HG03095 (cell line): ENCODE measurements around the gene LRMDA.
"Not testable (repeated sequence)": the region's sequence is repeated elsewhere in the genome, so short reads cannot be mapped to it uniquely, and the experiment has no call there.

Experiments used
- ATAC-seq: cut with Tn5 transposase; IDR thresholded peaks from one replicate; pipeline ENCODE4 v1.9.1; 2021; ENCODE audit warnings: moderate library complexity; ENCODE audit not compliant: unreplicated experiment

LRMDA gene

DNA sequence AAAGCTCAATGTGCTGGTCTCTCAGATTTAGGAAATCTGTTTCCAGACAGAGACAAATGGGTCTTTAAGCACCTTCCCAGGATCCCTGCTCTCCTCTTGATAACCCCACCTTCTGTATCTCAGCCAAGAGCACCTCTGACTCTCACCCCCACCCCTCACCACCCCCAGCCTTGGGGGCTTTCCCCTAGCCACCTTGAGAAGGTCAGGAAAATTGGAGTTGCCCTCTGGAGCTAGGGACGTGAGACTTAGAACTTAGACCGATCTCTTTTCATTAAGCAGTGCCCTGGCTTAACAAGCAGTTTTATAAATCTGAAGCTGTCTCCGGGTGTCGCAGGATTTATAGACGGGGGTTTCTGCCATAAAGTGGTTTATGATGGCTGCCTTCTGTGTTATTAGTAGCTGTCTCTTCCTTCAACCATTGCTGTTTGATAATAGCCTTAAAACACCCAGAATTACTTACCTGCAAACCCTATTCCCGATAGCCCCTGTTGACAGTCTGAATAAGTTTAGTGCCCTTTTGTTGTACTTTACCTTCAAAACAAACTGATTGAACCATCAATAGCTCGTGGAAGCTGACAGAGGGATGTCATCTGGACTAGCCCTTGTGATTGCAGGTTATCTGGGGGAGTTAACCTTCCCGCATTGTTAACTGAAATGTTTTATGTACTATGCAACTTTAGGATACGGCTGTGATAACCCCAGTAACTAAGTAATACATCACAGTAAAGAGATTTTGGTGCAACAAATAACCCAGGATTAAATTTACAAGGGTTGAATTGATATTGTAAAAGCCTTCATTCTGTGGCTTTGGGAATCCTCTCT is 621.5 kb downstream of the LRMDA start:
- no peak for ATAC-seq

DNA sequence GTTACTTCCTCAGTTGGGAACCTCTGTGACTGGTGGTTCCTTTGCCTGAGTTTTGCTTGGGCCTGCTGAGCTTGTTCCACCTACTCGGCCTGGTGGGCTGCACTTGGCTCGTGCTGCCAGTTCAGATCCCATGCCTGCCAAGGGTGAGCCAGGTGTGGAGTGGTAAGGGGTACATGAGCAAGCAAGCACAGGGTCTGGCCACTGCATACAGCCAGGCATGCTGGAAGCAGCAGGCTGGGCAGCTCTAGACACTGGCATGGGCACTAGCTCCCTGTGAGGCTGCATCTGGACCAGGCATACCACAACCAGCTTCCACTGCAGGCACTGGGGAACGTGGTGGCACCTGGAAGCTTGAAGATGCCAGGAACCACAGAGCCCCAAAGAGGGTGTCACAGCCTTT is 624.0 kb downstream of the LRMDA start:
- no peak for ATAC-seq

DNA sequence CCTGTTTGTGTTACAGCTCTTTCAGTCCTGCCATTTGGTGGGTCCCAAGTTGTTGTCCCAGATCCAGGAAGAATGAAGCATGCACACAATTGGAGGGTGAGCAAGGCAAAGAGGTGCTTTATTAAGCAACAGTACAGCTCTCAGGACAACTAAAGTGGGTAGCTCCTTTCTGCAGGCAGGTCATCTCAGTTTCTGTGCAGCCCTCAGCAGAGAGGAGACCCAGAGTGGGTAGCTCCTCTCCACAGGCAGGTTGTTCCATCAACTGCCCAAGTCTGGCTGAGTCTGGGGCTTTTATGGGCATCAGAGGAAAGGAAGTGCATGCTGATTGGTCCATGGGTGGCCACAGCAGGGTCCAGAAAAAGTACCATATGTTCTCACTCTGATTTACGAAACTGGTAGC is 624.5 kb downstream of the LRMDA start:
- no peak for ATAC-seq

DNA sequence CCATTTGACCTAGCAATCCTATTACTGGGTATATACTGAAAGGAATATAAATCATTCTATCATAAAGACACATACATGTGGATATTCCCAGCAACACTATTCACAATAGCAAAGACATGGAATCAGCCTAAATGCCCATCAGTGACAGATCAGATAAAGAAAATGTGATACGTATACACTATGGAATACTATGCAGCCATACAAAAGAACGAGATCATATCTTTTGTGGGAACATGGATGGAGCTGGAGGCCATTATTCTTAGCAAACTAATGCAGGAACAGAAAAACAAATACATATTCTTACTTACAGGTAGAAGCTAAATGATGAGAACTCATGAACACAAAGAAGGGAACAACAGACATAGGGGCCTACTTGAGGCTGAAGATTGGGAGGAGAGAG is 629.6 kb downstream of the LRMDA start:
- not testable (repeated sequence) for ATAC-seq

DNA sequence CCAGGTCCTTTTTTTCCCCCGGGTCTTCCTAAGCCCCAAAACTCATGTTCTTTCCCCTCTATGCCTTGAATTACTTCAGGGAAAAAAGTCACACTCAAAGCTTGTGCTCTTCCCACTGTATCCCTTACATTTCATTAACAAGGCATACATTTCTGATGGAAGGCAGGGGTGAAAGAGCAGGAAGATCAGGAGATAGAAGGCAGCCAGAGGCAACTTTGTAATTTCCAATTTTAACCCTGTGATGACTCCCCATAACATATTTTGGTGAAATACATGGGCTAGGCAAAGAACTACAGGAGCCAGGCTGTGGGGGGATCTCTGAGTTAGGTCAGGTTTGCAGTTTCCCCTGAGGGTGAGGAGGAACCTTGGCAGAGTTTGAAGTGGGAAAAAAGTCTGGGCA is 635.0 kb downstream of the LRMDA start:
- ATAC-seq, result no peak

DNA sequence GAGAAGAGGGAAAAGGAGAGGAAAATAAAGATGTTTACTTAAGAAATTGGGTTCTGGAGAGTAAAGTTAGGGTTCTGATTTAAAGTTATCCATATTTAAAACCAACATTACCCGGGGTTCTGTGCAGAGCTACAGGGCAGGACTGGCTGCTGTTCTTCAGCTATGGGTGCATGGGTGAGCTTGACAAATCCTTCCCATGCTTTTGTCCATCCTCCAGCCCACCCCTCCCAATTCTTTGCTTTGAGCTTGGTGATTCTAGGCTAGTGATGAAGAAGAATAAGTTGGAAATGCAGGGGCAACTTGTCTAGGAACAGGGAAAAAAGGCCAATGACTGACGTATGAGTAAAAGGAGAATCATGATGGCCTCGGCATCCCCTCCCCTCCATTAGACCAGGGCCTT is 636.0 kb downstream of the LRMDA start:
- ATAC-seq, result no peak

DNA sequence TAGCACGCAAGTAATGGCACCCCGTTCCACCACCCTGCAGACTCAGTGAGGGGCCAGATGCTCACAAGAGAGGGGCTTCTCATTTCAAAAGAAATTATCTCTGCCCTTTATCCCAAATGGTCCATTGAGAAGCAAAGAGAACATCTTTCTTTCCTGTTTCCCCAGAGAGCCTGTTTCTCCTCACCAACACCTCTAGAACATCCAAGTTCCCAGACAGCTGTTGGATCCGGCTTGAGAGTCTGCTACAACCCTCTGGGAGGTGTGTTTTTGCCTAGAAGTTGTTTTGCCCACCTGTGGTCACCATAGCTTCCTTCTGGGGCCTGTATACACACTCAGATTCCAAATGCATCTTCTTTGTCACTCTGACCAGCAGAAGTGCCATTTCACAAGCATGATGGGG is 637.4 kb downstream of the LRMDA start:
- ATAC-seq, result no peak

DNA sequence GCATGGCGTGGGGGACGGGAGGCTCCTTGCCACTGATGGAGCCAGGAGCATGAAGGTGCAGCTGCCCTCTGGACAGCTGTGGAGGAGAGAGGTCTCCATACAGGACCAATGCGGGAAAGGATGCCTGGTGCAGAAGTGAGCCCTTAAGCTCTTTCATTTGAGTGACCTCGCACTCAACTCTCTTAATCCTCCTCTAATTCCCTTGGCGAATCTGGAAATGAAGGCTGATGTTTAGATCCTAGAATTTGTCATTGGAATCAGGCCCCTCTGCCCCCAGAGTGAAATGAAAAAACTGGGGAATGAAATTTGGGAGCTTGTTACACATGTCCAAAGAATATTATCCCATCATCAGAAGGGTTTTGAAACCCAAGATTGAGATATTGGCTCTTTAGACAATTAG is 639.5 kb downstream of the LRMDA start:
- ATAC-seq, result no peak

DNA sequence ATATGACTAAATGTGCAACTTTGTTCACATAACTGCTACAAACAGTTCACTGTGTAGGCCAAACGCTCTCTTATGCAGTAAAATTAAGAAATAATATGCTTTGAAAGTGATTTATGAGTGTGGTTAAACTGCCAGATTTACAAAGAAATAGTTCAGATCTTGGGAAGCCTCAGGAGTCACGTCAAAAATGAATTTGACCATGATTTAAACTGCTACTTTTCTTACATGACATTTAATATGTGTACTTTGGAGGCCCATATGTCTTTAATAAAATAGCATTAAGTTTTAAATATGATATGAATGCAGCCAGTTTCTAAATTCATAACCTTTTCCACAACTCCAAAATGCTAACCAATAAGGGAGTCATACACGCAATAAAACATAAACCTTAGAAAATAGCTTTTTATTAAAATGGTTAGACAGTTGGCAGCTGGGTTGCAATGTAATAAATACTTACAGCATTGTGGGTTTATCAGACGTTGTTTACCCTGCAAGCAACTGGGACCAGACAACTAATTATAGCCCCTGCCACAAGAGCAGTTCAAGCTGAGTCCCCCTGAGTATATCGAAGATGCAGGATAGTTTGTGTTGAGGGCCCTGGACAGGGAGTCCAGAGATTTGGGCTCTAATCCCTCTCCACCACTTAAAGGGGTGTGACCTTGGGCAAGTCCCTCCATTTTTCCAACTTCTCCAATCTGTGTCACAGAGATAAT is 640.4 kb downstream of the LRMDA start:
- no peak for ATAC-seq

DNA sequence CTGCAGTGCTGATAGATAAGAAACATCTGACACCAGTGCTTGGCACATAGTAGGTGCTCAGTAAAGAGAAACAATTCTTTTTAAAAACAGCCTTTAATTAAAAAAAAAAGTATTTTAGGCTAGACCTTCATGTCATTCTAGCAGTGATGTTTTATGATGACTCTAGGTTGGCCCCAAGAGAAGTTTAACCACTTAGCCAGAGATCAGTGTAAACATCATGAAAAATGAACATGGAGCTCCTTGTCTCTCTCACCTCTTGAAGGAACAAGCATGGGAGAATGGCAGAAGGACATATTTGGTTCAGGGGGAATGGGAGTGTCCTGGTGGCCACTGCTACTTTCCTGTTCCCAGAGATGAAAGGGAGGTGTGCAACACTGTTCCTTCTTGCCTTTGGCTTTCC is 641.0 kb downstream of the LRMDA start:
- no peak for ATAC-seq

DNA sequence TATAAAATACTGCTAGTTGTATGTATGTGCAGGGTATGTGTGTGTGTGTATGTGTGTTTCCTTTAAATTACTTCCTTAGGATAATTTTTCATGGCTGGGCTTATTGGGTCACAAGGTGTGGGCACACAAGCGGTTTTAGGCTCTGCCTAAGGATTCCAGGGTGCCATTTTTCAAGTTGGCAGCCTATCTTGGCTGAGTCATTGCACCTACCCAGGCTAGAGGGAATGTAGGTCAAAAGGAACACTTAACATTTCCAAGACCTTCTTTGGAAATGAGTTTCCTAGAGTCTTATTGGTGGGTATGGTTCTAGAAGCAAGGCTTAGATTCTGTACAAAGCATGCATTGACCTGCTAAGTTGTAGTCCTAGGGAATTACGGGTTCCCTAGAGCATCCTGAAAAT is 642.1 kb downstream of the LRMDA start:
- no peak for ATAC-seq

DNA sequence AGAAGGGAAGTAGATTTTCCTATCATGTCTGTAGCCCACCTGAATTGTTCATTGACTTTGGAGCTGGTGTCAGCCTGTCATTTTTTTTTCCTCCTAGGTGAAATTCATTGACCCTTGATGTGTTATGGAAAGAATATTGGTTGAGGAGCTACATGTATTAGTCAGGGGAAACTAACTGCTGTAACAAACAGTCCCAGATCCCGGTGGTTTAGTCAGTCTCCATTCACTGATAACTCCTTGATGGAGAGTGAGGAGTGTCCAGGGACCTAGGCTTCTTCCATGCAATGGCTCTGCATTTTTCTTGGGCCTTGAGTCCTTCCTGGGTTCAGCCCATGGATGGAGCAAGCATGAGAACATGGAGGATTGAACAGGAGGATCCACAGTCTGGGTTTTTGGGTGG is 643.2 kb downstream of the LRMDA start:
- no peak for ATAC-seq

DNA sequence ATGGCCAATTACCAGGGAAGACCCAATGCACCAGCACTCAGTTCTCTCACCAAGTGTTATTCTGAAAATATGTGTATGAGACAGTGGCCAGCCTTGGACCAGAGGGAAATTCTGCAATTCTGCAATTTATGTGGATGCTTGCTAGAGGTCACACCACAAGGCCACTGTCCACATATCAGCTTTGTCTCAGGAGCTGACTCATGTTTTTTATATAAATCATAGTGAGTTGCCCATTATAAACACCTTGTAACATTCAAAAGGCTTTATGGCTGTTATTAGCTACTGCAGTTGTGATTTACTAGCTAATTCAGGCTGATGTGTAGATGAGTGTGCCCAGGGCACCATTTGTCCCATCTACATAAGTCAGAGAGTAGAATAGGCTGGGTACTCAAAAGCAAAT is 649.0 kb downstream of the LRMDA start:
- ATAC-seq, result no peak

DNA sequence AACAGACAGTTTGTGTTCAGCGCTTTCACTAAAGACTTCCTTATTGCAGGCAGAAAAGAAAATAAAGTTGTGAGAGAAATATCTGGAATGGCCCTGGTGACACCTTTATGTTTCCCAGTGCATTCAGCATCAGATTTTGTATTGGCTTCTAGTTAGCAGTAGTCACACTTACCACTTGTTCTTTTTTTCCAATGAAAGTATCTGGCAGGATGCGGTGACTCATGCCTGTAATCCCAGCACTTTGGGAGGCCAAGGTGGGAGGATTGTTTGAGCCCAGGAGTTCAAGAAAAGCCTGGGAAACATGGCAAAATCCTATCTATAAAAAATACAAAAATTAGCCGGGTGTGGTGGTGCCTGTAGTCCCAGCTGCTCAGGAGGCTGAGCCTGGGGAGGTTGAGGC is 649.6 kb downstream of the LRMDA start:
- no peak for ATAC-seq

DNA sequence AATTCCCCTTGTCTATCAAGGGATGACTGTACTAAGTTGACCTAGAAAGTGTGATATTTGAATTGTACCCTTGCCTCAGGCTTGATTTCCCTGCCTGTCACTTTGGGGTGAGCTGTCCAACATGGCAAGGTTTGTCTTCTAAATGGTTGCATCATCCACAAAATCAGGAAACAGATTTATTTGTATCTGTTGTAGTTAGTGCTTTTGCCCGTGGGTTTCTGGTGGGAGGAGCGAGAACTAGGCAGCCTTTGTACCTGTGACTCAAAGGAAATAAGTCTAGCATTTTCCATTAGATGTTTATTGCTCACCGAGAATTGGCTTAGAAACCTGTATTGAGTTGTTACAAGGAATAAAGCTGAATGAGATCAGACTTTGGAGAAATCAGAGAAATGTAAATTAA is 650.8 kb downstream of the LRMDA start:
- ATAC-seq, result no peak

DNA sequence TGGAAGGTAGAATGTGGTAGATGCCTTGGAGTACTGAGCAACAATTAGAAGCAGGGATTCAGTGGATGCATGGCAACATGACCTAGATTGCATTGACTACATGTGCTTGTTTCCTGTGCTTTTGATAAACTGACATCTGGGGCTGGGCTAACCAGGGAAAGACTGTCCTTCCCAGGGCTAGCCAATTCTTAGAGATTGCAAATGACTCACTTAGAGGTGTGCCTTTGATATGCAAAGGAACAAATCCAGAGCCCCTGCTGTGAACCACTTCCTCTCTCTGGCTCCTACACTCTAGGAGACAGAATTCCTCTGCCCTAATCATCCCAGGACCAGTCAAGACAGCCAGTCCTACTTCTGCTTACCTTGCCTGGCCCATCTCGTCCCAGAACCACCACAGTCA is 651.5 kb downstream of the LRMDA start:
- no peak for ATAC-seq

DNA sequence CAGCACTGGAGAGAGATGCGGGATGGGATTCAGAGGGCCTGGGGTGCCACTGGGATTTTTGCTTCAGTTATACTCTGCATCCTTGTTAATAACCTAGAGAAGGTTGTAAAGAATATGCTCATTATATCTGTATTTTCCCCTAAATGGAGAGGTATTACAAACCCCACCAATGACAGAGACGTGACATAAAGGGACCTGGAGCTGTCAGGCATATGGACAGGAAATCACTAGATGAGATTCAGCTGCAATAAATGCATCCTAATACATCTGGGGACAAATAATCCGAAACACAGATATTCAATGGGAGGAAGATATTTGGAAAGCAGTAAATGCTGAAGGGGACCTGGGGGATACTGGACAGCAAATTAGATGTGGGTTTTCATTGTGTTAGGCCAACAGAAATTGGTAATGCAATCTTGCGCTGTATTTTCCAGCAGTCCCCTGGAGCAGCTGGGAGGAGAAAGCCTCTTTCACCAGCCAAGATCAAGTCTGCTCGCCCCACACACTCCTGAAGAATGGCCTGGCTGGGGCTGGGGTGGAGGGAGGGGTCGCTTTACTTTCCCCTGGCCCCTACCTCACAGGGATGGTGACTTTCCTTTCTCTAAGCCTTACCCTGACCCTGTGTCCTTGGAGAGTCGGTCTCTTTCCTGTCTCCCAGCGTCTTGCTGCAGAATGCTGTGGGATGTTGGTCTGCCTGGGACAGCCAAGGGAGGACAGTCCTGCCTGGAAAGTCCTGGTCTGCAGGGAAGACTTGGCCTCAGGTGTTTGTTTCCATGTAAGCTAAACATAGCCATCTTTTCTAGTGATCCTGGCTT is 653.8 kb downstream of the LRMDA start:
- no peak for ATAC-seq

DNA sequence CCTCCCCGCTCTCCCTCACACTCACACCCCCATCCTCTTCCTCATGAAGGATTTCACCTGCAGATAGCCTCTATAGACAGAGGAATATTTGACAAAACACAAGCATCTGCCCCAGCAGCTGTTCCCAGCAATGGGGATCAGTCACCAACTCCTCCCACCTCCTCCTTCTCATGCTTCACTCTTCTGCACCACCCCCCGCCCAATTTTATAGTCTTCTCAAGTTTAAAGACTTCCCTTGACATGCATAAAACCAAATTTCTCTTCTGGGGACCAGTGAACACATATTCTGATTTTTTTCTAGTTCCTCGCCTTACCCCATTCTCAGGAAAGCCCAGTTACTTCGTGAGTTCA is 654.4 kb downstream of the LRMDA start:
- no peak for ATAC-seq

DNA sequence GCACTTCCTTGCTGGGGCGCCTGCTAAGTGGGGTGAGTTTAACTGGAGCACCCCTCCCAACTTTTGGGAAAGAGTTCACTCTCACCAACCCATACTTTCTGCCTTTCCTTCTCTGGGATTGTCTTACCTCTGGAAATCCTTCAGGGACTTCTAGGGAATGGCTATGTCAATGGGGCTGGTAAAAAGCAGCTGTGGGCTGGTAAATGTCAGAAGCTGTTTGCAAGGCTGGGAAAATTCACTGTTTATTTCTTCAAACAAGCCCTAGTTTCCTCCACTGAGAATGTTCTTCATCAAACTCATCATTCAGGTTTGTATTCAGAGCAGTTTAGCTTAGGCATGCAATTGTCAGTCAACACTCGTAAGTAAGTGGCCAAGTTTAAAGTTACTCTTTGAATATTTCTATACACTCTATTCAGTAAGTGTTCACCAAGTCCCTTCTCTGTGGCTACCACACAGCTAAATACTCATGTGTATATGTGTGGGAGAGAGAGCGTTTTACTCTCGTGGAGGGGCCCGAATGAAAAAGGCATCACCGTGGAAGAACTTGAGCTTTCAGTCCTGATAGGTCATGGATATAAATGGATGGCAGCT is 654.8 kb downstream of the LRMDA start:
- no peak for ATAC-seq

DNA sequence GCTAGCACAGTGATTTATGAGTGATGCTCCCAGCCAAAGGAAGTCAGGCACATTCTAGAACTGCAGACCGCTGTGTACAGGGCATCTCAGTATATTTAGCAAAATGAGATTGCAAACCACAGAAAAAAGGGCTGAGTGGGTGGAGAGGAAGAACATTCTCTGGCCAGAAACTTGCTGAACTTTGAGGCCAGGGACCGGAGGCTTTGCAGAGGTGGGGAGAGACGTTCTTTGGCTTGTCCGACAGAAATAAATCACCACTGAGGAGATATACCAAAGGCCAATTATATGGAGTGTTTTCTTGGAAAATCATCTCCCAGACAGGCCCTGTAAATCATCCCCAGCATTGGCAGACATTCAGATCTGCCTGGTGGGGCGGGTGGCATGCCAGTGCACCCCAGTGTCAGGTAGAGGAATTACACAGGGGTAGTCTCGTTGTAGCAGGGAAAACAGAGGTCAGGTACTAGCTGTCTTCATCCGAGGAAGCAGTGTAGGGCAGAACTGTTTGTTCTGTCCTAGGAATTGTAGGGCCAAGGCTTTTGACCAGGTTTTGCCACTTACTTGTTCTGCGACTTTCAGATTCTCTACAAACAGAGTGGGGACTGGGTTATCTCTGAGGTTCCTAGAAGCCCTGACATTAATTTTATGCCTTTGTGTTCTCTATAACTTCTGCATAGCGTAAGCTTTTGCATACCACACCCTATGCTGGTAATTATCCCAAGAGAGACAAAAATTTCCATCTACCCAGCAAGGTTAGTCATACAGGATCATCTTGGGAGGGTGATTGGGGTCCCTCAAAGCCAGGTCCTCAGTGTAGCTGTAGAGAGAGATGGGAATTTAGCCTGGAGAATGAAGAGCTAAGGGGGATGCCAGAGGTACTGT is 655.6 kb downstream of the LRMDA start:
- no peak for ATAC-seq

DNA sequence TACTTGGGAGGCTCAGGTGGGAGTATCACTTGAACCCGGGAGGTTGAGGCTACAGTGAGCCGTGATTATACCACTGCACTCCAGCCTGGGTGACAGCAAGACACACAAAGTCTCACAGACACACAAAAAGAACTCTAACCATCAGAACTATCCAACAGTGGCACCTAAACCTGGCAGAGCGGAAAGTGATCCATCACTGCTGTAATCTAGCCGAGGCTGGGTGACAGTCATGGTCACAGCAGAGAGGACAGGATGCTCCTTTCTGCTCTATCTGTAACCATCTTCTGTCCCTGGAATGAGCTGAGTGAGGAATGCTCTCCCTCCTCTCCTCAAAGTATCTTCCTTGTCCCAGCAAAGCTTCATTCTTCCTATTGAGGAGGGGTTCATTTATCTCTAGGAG is 656.6 kb downstream of the LRMDA start:
- ATAC-seq, result no peak
